ENCODE data around the gene NRF1.

DNA sequence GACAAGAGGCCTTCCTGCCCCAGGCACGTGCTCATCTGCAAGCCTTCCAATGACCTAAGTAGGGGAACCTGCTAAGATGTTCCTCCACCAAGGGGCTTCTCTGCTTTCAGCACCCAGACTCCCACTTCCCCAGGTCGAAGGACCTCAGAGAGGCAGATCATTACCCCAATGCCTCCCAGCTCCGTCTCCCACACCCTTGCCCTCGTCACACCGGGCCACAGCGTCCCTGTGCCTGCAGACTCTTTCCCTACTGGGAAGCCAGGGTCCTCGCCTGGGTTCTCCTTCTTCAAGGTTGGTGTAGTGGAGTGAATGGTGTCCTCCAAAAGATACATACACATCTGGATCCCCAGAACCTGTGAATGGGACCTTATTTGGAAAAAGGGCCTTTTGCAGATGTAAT lies 189.4 kb downstream of the NRF1 start:
- TF ChIP-seq POLR2A (IDR thresholded peaks at IDR 0.05; ENCODE audit: borderline replicate concordance, extremely low read depth, insufficient read depth, insufficient read length) (no peak), CEBPB (IDR thresholded peaks at IDR 0.05; ENCODE audit: low read depth) (no peak), JUND (IDR thresholded peaks at IDR 0.05) (no peak), RAD21 (IDR thresholded peaks at IDR 0.05; ENCODE audit: low read depth) (no peak), YY1 (IDR thresholded peaks at IDR 0.05; ENCODE audit: extremely low read depth, insufficient replicate concordance, low read depth, low read length) (no peak), POLR2AphosphoS5 (IDR thresholded peaks at IDR 0.05; ENCODE audit: low read depth, low read length) (no peak), EZH2 (IDR thresholded peaks at IDR 0.05) (no peak), EGR1 (IDR thresholded peaks at IDR 0.05; ENCODE audit: low read depth) (no peak), SIN3A (IDR thresholded peaks at IDR 0.05; ENCODE audit: low read depth) (no peak)
- TF ChIP-seq, protein P1, sequence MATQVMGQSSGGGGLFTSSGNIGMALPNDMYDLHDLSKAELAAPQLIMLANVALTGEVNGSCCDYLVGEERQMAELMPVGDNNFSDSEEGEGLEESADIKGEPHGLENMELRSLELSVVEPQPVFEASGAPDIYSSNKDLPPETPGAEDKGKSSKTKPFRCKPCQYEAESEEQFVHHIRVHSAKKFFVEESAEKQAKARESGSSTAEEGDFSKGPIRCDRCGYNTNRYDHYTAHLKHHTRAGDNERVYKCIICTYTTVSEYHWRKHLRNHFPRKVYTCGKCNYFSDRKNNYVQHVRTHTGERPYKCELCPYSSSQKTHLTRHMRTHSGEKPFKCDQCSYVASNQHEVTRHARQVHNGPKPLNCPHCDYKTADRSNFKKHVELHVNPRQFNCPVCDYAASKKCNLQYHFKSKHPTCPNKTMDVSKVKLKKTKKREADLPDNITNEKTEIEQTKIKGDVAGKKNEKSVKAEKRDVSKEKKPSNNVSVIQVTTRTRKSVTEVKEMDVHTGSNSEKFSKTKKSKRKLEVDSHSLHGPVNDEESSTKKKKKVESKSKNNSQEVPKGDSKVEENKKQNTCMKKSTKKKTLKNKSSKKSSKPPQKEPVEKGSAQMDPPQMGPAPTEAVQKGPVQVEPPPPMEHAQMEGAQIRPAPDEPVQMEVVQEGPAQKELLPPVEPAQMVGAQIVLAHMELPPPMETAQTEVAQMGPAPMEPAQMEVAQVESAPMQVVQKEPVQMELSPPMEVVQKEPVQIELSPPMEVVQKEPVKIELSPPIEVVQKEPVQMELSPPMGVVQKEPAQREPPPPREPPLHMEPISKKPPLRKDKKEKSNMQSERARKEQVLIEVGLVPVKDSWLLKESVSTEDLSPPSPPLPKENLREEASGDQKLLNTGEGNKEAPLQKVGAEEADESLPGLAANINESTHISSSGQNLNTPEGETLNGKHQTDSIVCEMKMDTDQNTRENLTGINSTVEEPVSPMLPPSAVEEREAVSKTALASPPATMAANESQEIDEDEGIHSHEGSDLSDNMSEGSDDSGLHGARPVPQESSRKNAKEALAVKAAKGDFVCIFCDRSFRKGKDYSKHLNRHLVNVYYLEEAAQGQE (IDR thresholded peaks at IDR 0.05; ENCODE audit: low read depth): no peak
- TF ChIP-seq, protein P2, sequence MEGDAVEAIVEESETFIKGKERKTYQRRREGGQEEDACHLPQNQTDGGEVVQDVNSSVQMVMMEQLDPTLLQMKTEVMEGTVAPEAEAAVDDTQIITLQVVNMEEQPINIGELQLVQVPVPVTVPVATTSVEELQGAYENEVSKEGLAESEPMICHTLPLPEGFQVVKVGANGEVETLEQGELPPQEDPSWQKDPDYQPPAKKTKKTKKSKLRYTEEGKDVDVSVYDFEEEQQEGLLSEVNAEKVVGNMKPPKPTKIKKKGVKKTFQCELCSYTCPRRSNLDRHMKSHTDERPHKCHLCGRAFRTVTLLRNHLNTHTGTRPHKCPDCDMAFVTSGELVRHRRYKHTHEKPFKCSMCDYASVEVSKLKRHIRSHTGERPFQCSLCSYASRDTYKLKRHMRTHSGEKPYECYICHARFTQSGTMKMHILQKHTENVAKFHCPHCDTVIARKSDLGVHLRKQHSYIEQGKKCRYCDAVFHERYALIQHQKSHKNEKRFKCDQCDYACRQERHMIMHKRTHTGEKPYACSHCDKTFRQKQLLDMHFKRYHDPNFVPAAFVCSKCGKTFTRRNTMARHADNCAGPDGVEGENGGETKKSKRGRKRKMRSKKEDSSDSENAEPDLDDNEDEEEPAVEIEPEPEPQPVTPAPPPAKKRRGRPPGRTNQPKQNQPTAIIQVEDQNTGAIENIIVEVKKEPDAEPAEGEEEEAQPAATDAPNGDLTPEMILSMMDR (IDR thresholded peaks at IDR 0.05 in 2 of 3, conservative IDR thresholded peaks at IDR 0.05 in 1 of 3; ENCODE audit: borderline replicate concordance in 1 of 3, insufficient read depth in 1 of 3, low read depth in 2 of 3, low read length in 2 of 3): no peak
